ENCODE data around the gene BCL2L11. TPM values are rescaled to one million over a fixed set of nuclear protein-coding genes. Genes with fewer than 3 reads are reported as not detected.

The BCL2L11 gene
- total RNA-seq, 1 experiment from 2014 or later, result 12.6 TPM

DNA sequence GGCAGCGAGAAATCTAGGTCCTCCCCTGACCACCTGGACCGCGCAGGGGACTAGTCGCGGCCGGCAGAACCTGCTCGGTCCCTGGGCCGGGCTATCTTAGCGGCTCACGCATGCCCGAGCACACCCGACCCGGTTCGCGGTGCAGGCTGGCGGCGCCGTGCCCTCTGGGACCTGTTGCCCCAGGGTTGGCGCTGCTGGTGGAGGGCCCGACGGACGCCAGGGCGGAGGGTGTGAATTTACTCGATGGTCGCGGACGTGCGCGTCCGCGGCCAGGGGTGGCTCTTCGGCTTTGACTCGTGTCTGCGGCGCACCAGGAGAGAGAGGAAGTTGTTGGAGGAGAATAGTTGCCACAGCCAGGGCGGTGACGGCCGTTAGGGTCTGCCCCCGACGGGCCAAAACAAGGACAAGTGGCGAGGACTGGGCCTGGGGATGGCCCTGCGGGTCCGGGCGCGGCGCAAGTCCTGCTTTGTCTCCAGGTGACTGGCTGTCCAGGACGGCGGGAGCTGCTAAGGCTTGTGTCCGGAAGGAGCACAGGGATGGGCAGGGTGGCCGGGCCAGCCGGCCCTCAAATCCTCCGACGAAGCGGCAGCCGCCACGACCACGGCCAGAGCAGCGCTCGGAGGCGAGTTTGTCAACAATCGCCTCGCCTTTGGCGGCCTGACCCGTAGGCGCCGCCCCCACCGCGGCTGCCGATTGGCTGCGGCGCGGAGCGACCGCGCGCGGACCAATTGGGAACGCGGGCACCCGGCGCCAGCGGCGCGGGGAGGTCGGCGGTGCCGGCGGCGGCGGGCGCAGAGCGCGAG, 1.3 kb downstream of the BCL2L11 start:
- ChIA-PET CTCF (no interaction called here), POLR2A (ENCODE audit: low non-redundant PET) (no interaction called here)
- TF ChIP-seq EZH2 (IDR thresholded peaks at IDR 0.05; ENCODE audit: borderline replicate concordance, low read depth, low read length, poor library complexity, severe bottlenecking), result no peak
- TF ChIP-seq, protein P1, sequence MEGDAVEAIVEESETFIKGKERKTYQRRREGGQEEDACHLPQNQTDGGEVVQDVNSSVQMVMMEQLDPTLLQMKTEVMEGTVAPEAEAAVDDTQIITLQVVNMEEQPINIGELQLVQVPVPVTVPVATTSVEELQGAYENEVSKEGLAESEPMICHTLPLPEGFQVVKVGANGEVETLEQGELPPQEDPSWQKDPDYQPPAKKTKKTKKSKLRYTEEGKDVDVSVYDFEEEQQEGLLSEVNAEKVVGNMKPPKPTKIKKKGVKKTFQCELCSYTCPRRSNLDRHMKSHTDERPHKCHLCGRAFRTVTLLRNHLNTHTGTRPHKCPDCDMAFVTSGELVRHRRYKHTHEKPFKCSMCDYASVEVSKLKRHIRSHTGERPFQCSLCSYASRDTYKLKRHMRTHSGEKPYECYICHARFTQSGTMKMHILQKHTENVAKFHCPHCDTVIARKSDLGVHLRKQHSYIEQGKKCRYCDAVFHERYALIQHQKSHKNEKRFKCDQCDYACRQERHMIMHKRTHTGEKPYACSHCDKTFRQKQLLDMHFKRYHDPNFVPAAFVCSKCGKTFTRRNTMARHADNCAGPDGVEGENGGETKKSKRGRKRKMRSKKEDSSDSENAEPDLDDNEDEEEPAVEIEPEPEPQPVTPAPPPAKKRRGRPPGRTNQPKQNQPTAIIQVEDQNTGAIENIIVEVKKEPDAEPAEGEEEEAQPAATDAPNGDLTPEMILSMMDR (conservative IDR thresholded peaks at IDR 0.05; ENCODE audit: low read depth, low read length), result no peak
- Histone ChIP-seq H3K4me3 (ENCODE audit: low read depth, low read length, poor library complexity, severe bottlenecking) (peak overlapping the region; percentile 60), H3K9me3 (ENCODE audit: low read depth, low read length, poor library complexity, severe bottlenecking) (no peaks in the 10 kb centered on the region), H3K27ac (ENCODE audit: low read depth, low read length, poor library complexity, severe bottlenecking) (peak overlapping the region; percentile 69), H3K4me1 (ENCODE audit: insufficient read depth, low read length, poor library complexity, severe bottlenecking) (peaks cover 6% of the 10 kb centered on the region), H3K27me3 (replicated peaks; ENCODE audit: insufficient read depth, low read depth, low read length, poor library complexity) (no peaks in the 10 kb centered on the region), H3K36me3 (ENCODE audit: insufficient read depth, low read length, poor library complexity, severe bottlenecking) (peaks cover 17% of the 10 kb centered on the region)
- peak; percentile 93 for DNase-seq (ENCODE audit: low spot score)
- intact Hi-C loops (cut with micrococcal nuclease; ENCODE audit: unreplicated experiment), result no loop called here
- no TSS peak for BruUV-seq (replicated peaks)

DNA sequence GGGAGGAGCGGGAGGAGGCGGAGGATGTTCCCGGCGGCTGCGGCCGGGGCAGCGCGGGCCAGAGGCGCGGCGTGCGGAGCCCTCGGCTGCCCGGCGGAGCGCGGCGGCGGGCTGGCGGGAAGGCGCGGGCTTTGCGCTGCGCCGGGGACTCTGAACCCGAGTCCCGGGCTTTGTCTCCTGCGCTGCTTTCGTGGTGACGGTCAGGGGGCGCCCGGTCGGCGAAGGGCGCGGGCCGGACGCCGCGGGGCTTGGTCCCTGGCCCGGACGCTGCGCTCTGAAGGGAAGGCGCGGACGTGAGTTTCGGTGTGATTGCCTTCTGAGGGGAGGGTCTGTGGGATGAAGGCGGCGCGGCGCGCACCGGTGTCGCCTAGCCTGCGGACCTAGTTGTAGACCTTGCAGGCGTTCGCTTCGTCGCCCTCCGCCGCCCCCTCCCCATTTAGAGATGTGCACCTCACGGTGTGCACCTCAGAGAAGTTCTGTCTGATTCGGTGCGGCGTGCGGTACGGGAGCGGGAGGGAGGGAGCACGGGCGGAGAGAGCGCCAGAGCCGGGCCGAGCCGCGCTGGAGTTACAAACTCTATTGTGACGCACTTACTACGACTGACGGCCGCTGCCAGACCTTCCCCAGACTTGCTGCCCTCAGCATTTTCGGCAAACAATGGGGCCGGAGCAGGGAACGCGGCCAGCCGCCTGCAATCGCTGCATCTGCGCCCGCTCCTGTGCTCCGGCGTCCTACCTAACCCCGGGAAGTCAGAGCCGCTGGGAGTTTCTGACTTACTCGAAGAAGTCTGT, 2.1 kb downstream of the BCL2L11 start:
- CTCF ChIA-PET, result no interaction called here
- H3K27me3 ChIP-seq (replicated peaks; ENCODE audit: insufficient read depth, low read depth, low read length, poor library complexity), result no peaks in the 10 kb centered on the region
- H3K36me3 ChIP-seq (ENCODE audit: insufficient read depth, low read length, poor library complexity, severe bottlenecking), result peaks cover 17% of the 10 kb centered on the region
- peaks cover 2% of the 10 kb centered on the region for H3K4me1 ChIP-seq (ENCODE audit: insufficient read depth, low read length, poor library complexity, severe bottlenecking)
- peak overlapping the region; percentile 60 for H3K4me3 ChIP-seq (ENCODE audit: low read depth, low read length, poor library complexity, severe bottlenecking)
- no peaks in the 10 kb centered on the region for H3K9me3 ChIP-seq (ENCODE audit: low read depth, low read length, poor library complexity, severe bottlenecking)
- POLR2A ChIA-PET (ENCODE audit: low non-redundant PET), result no interaction called here
- intact Hi-C loops (cut with micrococcal nuclease; ENCODE audit: unreplicated experiment), result no loop called here
- no TSS peak for BruUV-seq (replicated peaks)
- peak overlapping the region; percentile 63 for H3K27ac ChIP-seq (ENCODE audit: low read depth, low read length, poor library complexity, severe bottlenecking)
- DNase-seq (ENCODE audit: low spot score), result peak; percentile 62
- no peak for TF ChIP-seq EZH2 (IDR thresholded peaks at IDR 0.05; ENCODE audit: borderline replicate concordance, low read depth, low read length, poor library complexity, severe bottlenecking)
- TF ChIP-seq, protein P1 (conservative IDR thresholded peaks at IDR 0.05; ENCODE audit: low read depth, low read length), result no peak

DNA sequence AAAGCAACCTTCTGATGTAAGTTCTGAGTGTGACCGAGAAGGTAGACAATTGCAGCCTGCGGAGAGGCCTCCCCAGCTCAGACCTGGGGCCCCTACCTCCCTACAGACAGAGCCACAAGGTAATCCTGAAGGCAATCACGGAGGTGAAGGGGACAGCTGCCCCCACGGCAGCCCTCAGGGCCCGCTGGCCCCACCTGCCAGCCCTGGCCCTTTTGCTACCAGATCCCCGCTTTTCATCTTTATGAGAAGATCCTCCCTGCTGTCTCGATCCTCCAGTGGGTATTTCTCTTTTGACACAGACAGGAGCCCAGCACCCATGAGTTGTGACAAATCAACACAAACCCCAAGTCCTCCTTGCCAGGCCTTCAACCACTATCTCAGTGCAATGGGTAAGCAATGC, 3.0 kb downstream of the BCL2L11 start:
- H3K27me3 ChIP-seq (replicated peaks; ENCODE audit: insufficient read depth, low read depth, low read length, poor library complexity), result no peaks in the 10 kb centered on the region
- H3K4me1 ChIP-seq (ENCODE audit: insufficient read depth, low read length, poor library complexity, severe bottlenecking), result no peaks in the 10 kb centered on the region
- no peak overlapping the region for H3K27ac ChIP-seq (ENCODE audit: low read depth, low read length, poor library complexity, severe bottlenecking)
- H3K9me3 ChIP-seq (ENCODE audit: low read depth, low read length, poor library complexity, severe bottlenecking), result no peaks in the 10 kb centered on the region
- POLR2A ChIA-PET (ENCODE audit: low non-redundant PET), result no interaction called here
- H3K4me3 ChIP-seq (ENCODE audit: low read depth, low read length, poor library complexity, severe bottlenecking), result no peak overlapping the region
- peaks cover 17% of the 10 kb centered on the region for H3K36me3 ChIP-seq (ENCODE audit: insufficient read depth, low read length, poor library complexity, severe bottlenecking)
- BruUV-seq (replicated peaks), result no TSS peak
- intact Hi-C loops (cut with micrococcal nuclease; ENCODE audit: unreplicated experiment), result no loop called here
- no peak for TF ChIP-seq EZH2 (IDR thresholded peaks at IDR 0.05; ENCODE audit: borderline replicate concordance, low read depth, low read length, poor library complexity, severe bottlenecking)
- TF ChIP-seq, protein P1 (conservative IDR thresholded peaks at IDR 0.05; ENCODE audit: low read depth, low read length), result no peak
- DNase-seq (ENCODE audit: low spot score), result no peak
- CTCF ChIA-PET, result no interaction called here
